Esophagus squamous epithelium (tissue), 5 donors: Measurements from ENCODE around the gene DAPK2. TPM values are rescaled to one million over a fixed set of nuclear protein-coding genes. Genes with fewer than 3 reads are reported as not detected.

ENCODE experiments used
- DNase-seq: peaks from one replicate; lab custom pipeline; 2025; lab: John Stamatoyannopoulos, UW
- H3K27ac ChIP-seq, 4 donors: fragments of 200-600 bp; sonication (generic); one replicate each; pipeline ENCODE4 v1.5.1; 2016 to 2019; ENCODE audit warnings: mild to moderate bottlenecking in 1 of 4
- H3K27me3 ChIP-seq, 4 donors: fragments of 200-600 bp; sonication (generic); 1 replicate in 3 of 4; 2 replicates in 1 of 4; pipeline versions ENCODE4 v1.5.1 to v1.6.0; 2017 to 2021; ENCODE audit warnings: antibody characterized with exemption in 1 of 4
- H3K36me3 ChIP-seq, 3 donors: fragments of 200-600 bp; sonication (generic); one replicate each; pipeline ENCODE4 v1.5.1; 2016 to 2019
- H3K4me1 ChIP-seq, 3 donors: fragments of 200-600 bp; sonication (generic); one replicate each; pipeline ENCODE4 v1.5.1; 2017 to 2019
- H3K4me3 ChIP-seq, 4 donors: fragments of 200-600 bp; sonication (generic); 1 replicate in 3 of 4; 2 replicates in 1 of 4; pipeline ENCODE4 v1.5.1; 2016 to 2019; ENCODE audit warnings: mild to moderate bottlenecking in 2 of 4, moderate library complexity in 1 of 4
- H3K9me3 ChIP-seq, 3 donors: fragments of 200-600 bp; sonication (generic); one replicate each; pipeline ENCODE4 v1.5.1; 2016 to 2019
- CTCF ChIP-seq, 6 experiments: fragments of 450-650 bp in 4 of 6; fragments of 200-600 bp in 2 of 6; sonication (generic) in 2 of 6; IDR thresholded peaks; one replicate each; pipeline ENCODE4 v1.5.1; 2016 to 2019; ENCODE audit warnings: antibody characterized with exemption in 6 of 6, mild to moderate bottlenecking in 4 of 6, moderate library complexity in 4 of 6
- POLR2A ChIP-seq, 4 donors: fragments of 450-650 bp; IDR thresholded peaks; one replicate each; pipeline ENCODE4 v1.6.1; 2017; ENCODE audit warnings: antibody characterized with exemption in 4 of 4, mild to moderate bottlenecking in 4 of 4, moderate library complexity in 3 of 4
- WGBS, 2 donors: methylation state at CpG; one replicate each; pipeline ENCODE4 v1.1.5; 2018; 5-methylcytosine and 5-hydroxymethylcytosine counted together
- intact Hi-C: fragments of 100-400 bp; cut with DNase I; formaldehyde crosslinking; loops from one replicate; pipeline ENCODE4 v1.15.0; 2022
- total RNA-seq, 4 donors: library from RNA; depleted of rRNA; stranded (reverse); fragments of >200 nt; gene quantifications; one replicate each; pipeline ENCODE4 v1.1.0, GENCODE V29; 2016
- donor health status: DM: yes; HTN: yes; CAD: no.

DAPK2 gene
- total RNA-seq, 4 donors from 2014 or later: 1.9 to 12.9 (median 9.8) TPM

- no peak overlapping the region for H3K4me3 ChIP-seq
- H3K36me3 ChIP-seq: no peaks in the 10 kb centered on the region
- TF ChIP-seq CTCF (IDR thresholded peaks at IDR 0.05): no peak
- no peak for TF ChIP-seq POLR2A (IDR thresholded peaks at IDR 0.05)
- no peaks in the 10 kb centered on the region for H3K9me3 ChIP-seq
- H3K4me1 ChIP-seq: peaks cover 0 to 26% (median 17%) of the 10 kb centered on the region in 3 donors
- H3K27ac ChIP-seq: no peak overlapping the region
- peaks cover 0 to 3% (median 0%) of the 10 kb centered on the region in 4 donors for H3K27me3 ChIP-seq
- no peak for DNase-seq
- intact Hi-C loops: no loop called here
- WGBS, 2 donors: 93 to 96% methylated on average over 4 to 8 of the region's 9 CpGs
Observed at GRCh38 chr15:63913336-63913735, 132.9 kb downstream of the DAPK2 start.

- no peak overlapping the region for H3K4me3 ChIP-seq
- no peak for DNase-seq
- no peaks in the 10 kb centered on the region for H3K9me3 ChIP-seq
- no peaks in the 10 kb centered on the region for H3K36me3 ChIP-seq
- WGBS, 2 donors: 85 to 89% methylated on average over 2 to 9 of the region's 15 CpGs
- peaks cover 0 to 3% (median 0%) of the 10 kb centered on the region in 4 donors for H3K27me3 ChIP-seq
- H3K4me1 ChIP-seq: peaks cover 0 to 26% (median 17%) of the 10 kb centered on the region in 3 donors
- H3K27ac ChIP-seq: no peak overlapping the region
- intact Hi-C loops: no loop called here
- no peak for TF ChIP-seq POLR2A (IDR thresholded peaks at IDR 0.05)
- no peak for TF ChIP-seq CTCF (IDR thresholded peaks at IDR 0.05)
Observed at GRCh38 chr15:63912061-63912615, 134.1 kb downstream of the DAPK2 start.

GRCh38 chr15:63911160-63911559 lies 135.1 kb downstream of the DAPK2 start:
- H3K9me3 ChIP-seq: no peaks in the 10 kb centered on the region
- no peak overlapping the region for H3K4me3 ChIP-seq
- peaks cover 0 to under 1% (median 0%) of the 10 kb centered on the region in 4 donors for H3K27me3 ChIP-seq
- intact Hi-C loops: no loop called here
- H3K4me1 ChIP-seq: peaks cover 0 to 25% (median 17%) of the 10 kb centered on the region in 3 donors
- no peak overlapping the region for H3K27ac ChIP-seq
- WGBS, 2 donors: 72 to 82% methylated on average over 4 of the region's 4 CpGs
- H3K36me3 ChIP-seq: no peaks in the 10 kb centered on the region
- no peak for TF ChIP-seq CTCF (IDR thresholded peaks at IDR 0.05)
- TF ChIP-seq POLR2A (IDR thresholded peaks at IDR 0.05): no peak
- DNase-seq: no peak

GRCh38 chr15:63909819-63910437 lies 136.4 kb downstream of the DAPK2 start:
- H3K27ac ChIP-seq: peak overlapping the region in 2 of 4 donors; percentile 9 to 44
- 57 to 63% methylated on average over 2 to 8 of the region's 10 CpGs for WGBS, 2 donors
- intact Hi-C loops: no loop called here
- DNase-seq: no peak
- no peak overlapping the region for H3K4me3 ChIP-seq
- H3K27me3 ChIP-seq: no peaks in the 10 kb centered on the region
- H3K36me3 ChIP-seq: no peaks in the 10 kb centered on the region
- TF ChIP-seq CTCF (IDR thresholded peaks at IDR 0.05) (no peak), POLR2A (IDR thresholded peaks at IDR 0.05) (no peak)
- no peaks in the 10 kb centered on the region for H3K9me3 ChIP-seq
- H3K4me1 ChIP-seq: peaks cover 0 to 32% (median 17%) of the 10 kb centered on the region in 3 donors

GRCh38 chr15:63908991-63909390 lies 137.3 kb downstream of the DAPK2 start:
- no peak for TF ChIP-seq POLR2A (IDR thresholded peaks at IDR 0.05)
- TF ChIP-seq CTCF (IDR thresholded peaks at IDR 0.05): no peak
- Histone ChIP-seq H3K27ac (no peak overlapping the region), H3K9me3 (no peaks in the 10 kb centered on the region), H3K4me1 (peaks cover 0 to 32% (median 17%) of the 10 kb centered on the region in 3 donors), H3K27me3 (no peaks in the 10 kb centered on the region), H3K36me3 (no peaks in the 10 kb centered on the region), H3K4me3 (no peak overlapping the region)
- intact Hi-C loops: no loop called here
- 25 to 26% methylated on average over 2 of the region's 2 CpGs for WGBS, 2 donors
- no peak for DNase-seq
